IPS-11a (cell line): ENCODE measurements around the gene MORN1.
A peak's percentile ranks its signal among the peaks of the same experiment; 100 is the strongest.

Experiments
- H3K4me3 ChIP-seq: one replicate; pipeline ENCODE4 v1.5.1; 2013; ENCODE audit warnings: low read depth, low read length, control low read depth

The MORN1 gene

DNA sequence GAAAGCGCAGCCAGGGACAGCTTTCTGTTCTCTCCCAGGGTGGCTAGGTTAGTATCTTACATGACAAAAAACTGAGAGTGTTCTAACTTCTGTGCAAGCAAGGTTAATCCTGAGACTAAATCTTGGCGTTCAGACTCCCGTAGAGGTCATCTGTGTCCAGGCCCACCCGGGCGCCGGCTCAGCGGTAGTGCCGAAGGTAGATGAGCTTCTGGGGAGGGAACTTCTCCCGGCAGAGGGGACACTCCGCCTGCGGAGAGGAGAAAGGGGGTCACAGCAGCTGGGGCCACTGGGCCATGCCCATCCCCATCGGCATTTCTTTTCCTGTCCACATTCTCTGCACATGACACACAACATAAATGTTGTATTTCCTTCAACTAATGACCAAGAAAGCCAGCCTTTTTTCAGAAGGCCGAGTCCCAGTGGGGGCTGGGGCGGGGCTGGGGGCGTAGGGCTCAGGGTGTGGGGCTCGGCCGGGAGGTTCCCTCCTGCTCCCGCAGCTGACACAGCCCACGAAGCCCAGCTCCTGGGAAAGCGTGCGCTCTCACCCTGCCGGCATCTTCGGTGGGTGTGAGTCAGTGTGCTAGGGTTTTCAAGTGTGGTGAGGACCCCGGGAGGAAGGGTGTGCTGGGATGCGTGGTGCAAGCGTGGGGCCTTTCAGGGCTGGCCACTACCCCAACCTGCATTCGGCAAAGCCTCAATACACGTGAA is 14.4 kb upstream of the MORN1 start:
- no peak overlapping the region for H3K4me3 ChIP-seq

DNA sequence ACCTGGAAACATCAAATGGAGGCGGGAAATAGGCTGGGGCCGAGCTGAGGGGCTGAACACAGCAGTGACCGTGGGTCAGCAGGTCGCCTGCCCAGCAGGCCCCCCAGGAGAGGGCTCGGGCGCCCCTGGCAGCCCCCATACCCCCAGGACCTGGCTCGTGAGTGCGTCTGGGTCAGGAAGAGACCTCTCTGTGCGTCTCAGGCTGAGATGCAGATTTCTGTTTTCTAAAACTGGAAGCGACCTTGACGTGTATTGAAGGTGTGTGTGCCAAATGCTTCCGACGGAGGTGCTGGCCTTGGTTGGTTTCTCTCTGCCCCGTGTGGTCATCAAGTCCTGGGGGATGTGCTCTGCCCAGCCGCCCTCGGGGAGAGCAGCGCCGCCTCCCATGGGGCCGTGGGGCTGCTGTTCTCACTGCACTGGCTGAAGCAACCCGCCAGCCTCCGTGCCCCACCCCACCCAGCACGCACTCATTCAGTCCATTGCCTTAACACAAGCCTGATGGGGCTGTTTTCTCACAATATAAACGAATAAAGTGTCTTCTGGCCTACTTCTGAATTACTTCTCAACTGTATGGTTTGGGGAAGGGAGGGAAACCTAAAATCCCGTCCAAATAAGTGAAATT is 13.6 kb upstream of the MORN1 start:
- no peak overlapping the region for H3K4me3 ChIP-seq

DNA sequence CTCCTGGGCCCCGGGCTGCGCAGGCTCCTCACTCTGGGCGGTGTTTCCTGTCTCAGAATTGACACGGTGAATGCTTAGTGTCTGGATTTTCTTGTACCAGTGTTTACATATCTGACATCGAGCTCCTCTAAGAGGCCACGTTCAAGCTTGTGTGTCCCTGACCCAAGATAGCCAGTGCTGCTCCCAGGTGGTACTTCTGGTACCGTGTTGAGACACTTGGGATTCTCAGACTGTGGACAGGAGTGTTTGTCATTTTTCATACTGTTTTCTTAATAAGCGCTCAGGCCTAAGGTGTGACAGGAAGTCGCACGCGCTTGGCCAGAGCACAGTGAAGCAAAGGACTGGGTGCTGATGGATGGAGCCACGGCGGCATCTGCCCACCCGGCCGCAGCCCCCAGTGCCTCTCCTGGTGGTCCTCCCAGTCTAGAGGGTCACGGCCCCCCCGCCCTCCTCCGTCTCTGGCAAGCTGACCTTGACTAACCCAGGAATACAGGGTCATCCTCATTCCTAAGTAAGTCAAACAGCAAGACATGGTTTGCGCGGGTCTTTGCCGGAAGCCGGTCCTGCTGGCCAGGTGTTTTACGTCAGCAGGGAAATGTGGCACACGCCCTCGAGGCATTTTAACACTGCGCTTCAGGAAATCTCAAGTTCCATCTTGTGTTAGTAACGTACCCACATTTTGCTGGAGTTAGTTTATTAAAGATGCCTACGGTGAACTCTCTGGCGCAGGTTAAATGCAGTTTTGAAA is 13.0 kb upstream of the MORN1 start:
- no peak overlapping the region for H3K4me3 ChIP-seq

DNA sequence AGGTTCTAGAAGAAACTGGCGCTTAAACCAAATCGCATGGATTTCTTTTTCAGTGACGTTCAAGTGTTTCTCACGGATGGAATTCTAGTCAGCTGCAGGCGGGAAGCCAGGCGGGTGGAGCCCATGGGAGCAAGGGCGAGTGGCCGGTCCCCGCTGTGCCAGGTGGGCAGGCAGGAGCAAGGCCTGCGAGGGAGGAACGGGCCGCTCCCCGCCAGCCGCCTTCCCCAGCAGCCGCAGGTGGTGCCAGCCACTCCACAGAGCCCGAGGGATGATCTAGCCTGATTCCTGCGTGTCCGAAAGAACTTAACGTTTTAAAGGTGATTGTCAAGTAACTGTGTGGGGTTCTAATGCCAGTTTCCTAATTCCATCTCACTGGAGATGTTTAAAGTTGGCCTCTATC is 11.9 kb upstream of the MORN1 start:
- no peak overlapping the region for H3K4me3 ChIP-seq

DNA sequence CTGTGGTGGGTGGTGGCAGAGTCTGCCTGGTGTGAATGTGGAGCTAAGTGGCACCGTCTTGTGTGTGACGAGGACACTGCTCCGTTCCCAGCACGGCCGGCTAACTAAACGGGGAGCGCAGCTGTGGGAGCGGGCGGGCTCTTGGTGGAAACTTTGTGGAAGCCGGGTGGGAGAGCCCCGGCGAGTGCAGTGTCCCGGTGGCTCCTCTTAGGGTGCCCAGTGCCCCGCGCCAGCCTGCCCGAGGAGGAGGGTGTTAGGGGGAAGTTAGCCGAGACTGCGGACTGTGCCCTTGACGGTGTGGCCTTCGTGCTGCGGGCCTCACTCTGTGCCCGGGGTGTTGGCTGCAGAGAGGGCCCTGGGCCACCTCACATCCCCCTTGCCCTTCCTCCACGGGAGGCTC is 11.1 kb upstream of the MORN1 start:
- no peak overlapping the region for H3K4me3 ChIP-seq

DNA sequence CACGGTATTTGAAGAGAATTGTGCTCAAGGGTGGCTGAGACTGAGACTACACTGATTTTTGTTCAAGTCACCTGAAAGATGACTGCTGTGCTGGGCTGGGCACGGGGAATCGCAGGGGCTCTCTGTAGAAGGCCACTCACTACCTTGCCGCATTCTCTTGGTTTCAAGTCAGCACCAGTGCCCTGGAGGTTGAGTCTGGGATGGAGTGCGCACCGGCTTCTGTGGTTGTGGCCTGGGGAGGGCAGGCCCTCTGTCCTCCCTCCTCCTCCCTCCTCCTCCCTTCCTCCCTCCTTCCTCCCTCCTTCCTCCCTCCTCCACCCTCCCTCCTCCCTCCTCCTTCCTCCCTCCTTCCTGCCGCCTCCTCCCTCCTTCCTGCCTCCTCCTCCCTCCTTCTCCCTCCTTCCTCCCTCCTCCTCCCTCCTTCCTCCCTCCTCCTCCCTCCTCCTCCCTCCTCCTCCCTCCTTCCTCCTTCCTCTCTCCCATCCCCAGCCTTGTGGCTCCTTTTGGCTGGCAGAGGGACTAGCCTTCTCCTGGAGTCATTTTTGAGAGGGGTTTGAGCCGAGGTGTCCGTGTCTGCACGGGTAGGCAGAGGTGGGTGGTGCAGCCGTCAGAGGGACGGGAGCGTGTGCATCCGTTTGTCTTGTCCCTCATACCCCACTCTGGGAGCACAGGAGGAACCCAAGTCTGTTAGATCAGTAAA is 9.7 kb upstream of the MORN1 start:
- no peak overlapping the region for H3K4me3 ChIP-seq

DNA sequence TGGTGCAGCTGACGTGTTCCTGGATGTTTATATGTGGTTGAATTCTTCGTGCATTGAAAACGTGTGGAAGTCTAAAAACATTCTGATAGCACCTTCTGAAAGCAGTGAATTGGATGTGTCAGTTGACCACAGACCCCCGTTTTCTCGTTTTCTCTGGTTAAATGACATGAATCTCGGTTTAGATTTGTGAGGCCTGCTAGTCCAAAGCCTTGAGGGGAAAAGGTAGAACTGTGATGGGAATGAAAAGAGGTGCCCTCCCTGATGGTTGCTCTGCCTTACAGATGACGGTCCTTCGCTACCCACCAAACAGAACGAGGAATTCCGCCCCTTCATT is 9.2 kb upstream of the MORN1 start:
- H3K4me3 ChIP-seq = no peak overlapping the region

DNA sequence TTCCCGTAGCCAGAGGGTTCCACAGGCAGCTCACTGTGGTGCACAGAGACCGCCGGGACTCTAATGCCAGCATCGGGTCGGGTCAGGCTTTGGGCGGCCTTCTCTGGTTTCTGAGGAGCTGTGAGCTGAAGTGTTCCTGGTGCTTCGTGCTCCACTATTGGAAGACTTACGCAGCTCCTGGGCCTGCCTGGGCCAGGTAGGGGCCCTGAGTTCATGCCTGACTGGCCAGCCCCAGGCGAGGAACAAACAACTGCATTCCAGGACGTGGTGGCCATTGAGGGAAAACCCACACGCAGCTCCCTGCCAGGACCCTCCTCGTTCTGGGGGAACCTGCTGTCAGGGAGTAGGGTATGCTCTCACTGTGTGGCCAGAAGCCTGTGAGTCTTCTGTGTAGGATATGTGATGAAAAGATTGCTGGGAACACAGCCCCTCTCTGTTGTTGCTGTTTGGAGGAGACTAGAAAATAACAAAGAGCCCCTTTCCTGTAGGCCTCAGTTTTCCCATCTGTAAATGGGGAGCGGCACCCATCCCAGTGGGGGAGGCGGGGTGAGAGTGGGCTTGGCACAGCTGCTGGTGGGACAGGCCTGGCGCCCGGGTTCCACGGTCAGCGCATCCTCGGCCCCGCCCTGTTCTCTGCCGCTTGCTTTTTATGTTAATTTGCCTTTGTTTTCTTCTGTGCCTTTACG is 8.7 kb upstream of the MORN1 start:
- no peak overlapping the region for H3K4me3 ChIP-seq

DNA sequence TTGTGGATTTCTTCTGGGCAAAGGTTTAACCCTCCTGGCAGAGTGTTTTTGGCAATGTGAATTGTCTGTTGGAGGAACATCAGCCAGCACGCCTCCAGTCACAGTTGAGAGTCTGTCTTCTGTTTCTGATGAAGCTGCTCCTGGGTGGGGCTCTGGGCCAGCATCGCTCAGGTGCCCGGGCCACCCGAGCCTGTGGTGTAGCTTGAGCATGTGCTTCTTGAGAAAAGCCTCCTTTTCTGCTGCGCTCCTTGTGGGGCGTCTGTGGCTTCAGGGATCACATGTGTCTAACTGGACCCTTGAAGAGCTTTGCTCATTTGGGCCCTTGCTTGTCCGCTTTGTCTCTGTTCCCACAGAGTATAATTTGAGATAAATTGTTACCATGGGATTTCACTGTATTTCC is 7.5 kb upstream of the MORN1 start:
- H3K4me3 ChIP-seq = no peak overlapping the region

DNA sequence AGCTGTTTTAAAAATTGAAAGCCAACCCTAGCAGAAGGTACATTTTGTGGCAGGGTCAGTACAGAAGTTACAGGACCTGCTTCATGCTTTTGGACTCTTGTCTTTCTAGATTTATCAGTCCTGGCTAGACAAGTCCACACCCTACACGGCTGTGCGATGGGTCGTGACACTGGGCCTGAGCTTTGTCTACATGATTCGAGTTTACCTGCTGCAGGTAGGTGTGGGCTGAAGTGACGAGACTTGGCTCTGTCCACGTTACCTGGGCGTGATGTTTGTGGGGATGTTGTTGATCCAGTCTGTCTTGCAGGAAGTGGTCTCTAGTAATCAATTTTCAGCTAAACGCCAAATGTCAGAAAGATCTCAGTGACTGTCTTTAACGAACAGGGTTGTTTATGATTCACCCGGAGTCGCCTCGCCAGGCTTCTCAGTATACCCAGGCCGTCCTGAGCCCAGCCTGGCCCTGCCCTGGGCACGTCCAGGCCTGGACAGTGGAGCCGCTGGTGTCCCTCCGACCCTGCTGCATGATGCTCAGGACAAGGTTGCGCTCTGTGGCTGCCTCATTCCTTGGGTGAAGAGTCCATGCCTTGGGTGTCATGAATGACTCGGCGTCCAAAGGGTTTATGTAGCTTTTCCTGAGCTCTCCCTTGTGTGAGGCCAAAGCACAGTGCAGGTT is 5.8 kb upstream of the MORN1 start:
- H3K4me3 ChIP-seq = no peak overlapping the region

DNA sequence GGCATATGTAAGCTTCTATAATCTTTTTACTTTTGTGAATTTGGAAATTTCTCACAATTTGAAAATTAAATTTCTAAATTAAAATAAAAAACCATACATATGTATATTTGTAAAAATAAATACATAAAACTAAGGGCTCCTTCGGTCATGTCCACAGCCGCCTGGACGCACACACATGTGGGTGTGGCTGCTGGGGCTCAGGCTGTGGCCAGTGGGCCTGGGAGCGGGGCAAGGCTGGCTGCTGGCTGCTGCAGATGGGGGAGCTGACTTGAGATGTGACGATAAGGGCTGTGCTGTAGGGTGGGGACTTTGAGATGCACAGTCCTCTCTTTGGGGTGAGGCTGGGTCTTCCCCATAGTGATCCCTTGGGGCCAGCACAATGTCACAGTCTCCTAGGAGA is 5.1 kb upstream of the MORN1 start:
- no peak overlapping the region for H3K4me3 ChIP-seq

DNA sequence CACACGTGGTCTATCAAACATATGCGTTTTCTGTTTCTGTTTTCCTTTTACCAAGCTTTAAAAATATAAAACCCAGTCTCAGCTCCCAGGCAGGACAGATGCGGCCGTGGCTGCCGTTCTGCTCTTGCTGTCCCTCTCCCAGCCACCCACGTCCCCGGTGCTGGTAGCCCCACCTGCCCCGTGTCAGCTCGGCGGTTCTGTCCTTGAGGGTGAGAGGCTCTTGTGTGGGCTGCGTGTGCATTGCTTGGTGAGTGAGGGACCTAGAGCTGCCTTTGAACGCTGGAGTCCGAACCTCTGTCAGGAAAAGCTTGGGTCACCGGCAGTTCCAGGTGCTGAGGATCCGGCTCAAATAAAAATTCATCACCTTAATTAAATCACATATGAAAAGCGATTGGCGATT is 4.7 kb upstream of the MORN1 start:
- no peak overlapping the region for H3K4me3 ChIP-seq

DNA sequence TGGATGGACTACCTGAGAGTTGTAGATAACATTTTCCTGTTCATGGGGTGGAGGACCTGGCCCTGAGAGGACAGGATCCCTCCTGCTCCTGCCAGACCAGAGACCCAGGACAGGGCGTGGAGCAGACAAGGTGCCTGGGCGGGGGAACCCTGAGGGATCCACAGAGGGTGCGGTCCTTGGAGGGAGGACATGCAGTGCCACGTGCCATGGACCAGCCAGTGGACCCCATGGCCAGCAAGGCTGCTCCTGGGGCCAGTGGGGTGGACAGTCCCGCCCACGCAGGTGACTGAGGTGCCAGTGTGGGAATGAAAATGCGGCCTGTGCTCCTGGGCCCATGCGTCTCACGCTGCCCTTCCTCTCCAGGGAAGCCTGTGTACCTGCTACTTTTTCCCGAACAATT is 3.9 kb upstream of the MORN1 start:
- no peak overlapping the region for H3K4me3 ChIP-seq

DNA sequence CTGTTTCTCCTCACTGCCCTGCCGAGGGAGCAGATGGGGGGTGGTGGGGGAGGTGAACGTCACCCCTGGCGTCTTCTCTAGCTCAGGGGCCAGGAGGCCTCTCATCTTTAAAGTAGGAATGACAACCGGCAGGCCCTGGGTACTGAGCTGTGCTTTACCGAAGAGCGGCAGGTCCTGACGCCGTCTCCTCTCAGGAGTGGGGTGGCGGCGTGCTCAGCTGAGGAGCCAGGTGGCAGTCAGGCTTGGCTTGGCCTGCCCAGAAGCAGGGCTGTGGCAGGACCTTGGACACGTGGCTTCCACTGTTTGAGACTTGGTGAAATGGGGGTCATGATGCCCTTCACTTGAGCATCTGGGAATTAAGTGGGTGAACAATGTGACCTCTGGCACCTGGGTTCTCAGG is 3.4 kb upstream of the MORN1 start:
- no peak overlapping the region for H3K4me3 ChIP-seq

DNA sequence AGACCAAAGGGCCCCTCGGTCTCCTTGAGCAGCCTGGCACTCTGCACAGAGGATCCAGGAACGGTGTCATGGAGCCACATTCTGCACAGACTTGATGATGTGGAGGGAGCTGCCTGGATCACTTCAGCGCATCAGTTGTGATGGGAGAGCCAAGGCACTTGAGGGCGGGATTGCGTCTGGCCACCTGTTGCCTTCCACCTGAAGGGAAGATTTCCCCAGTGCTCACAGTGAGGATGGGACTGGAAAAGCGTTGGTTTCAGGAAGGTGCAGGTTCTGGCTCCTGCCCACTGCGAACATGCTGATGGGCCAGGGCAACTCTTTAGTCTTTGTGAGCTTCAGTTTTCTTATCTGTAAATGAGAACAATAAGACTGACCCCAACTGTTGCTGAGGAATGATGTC is 2.9 kb upstream of the MORN1 start:
- H3K4me3 ChIP-seq = no peak overlapping the region

DNA sequence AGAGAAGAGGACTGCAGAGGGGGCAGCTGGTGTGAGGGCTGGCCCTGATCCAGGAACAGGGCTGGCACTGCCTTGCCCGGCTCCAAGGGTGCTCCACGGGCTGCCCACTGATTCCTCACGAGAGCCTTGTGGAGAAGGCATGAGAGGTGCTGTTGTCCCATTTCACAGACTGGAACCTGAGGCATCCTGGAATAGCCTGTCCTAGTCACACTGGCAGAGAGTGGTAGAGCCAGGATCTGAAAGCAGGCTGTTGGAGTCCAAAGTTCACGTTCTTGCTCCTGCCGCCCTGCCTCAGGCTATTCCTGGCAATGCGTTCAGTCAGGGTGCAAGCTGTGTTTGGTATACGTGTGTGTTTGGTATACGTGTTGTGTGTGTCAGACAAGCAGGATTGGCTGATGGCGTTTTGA is 2.1 kb upstream of the MORN1 start:
- H3K4me3 ChIP-seq = no peak overlapping the region

DNA sequence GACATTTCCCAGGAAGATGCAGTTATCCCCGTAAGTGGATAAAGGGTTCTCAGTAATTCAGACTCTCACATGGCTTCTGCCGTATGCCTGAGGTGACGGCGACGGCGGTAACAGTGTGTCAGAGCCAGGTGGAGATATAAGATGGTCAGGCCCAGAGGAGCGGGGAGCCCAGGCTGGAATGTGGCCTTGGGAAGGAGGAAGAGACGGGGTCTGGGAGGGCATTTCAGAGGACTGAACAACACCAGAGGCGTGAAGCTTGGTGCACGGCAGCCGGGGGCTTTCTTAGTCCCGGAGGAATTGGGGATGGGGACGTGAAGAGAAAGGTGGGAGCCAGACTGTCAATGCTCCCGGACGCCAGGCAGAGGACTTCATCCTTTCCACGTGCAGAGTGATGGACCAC is 1.3 kb upstream of the MORN1 start:
- H3K4me3 ChIP-seq = peak overlapping the region; percentile 90

DNA sequence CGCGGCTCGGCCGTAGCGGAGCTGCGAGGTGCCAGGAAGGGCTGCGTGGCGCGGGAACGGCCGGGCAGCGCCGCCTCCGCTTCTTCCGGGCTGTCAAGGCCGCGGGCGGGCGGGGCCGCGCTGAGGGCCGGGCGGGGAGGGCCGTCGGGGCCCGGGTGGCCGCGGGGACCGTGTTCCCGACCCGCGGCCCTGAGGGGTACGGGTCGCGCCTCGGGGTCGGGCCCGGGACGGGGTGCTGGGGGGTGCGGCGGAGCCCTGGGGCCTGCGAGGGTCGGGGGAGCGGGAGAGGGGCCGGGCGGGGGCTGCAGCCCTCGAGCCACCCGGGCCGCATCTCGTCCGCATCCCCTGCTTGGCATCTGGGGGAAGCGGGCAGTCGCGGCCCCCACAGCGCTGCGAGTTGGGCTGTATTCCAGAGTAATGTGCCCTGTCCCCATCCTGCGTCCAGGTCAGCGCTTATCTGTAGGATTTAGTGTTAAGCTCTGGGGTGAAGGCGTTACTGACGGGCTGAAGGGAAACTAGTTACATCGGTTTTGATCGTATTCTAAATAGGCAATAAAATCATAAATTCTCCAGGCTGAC is 666 bp upstream of the MORN1 start:
- peak overlapping the region; percentile 90 for H3K4me3 ChIP-seq

DNA sequence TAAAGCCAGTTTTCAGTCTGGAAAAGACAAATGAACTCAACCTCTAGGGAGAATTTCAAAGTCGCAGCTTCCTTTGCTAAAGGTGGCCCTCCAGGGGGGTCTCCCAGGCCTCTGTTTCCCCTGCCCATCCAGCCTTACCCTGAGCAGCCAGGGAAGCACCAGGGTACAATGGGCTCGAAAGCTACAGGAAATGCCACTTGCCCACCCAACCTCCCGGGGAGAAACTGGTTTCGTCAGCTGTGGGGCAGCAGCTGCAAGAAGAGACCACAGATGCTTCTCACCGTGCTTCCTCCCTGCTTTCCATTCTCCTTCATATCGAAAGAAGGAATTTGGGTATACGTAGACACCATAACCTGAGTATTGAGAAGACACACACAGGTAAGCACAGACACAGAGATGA is 1.7 kb downstream of the MORN1 start:
- H3K4me3 ChIP-seq = no peak overlapping the region
